Kidney (tissue), 14 donors: ENCODE data around the gene TMEM242. TPM values are rescaled to one million over a fixed set of nuclear protein-coding genes. Genes with fewer than 3 reads are reported as not detected.

ENCODE experiments used
- DNase-seq, 5 donors: peaks; one replicate each; pipeline ENCODE4 v3.0.0-alpha.2; 2013 to 2020
- FAIRE-seq: peaks from 2 replicates; lab custom pipeline; 2012; peaks lifted over from hg19 to GRCh38; lab: Jason Lieb, UNC
- H3K27ac ChIP-seq, 2 donors: one replicate each; pipeline ENCODE4 v1.7.0; 2013; ENCODE audit warnings: low read depth in 2 of 2, low read length in 2 of 2, inconsistent platforms in 1 of 2
- H3K27me3 ChIP-seq: one replicate; pipeline ENCODE4 v1.7.1; 2013; ENCODE audit warnings: low read length, inconsistent platforms; ENCODE audit not compliant: control insufficient read depth, insufficient read depth
- H3K36me3 ChIP-seq, 3 donors: one replicate each; pipeline versions ENCODE4 v1.7.0 to v1.7.1; 2013; ENCODE audit warnings: low read length in 3 of 3, control low read depth in 1 of 3, inconsistent platforms in 1 of 3; ENCODE audit not compliant: insufficient read depth in 3 of 3, control insufficient read depth in 2 of 3
- H3K4me1 ChIP-seq, 3 donors: one replicate each; pipeline versions ENCODE4 v1.7.0 to v1.7.1; 2013; ENCODE audit warnings: low read length in 3 of 3, inconsistent platforms in 1 of 3, low read depth in 1 of 3; ENCODE audit not compliant: control insufficient read depth in 2 of 3, insufficient read depth in 2 of 3
- H3K4me3 ChIP-seq, 3 donors: one replicate each; pipeline versions ENCODE4 v1.7.0 to v1.8.1; 2013; ENCODE audit warnings: low read length in 3 of 3, control low read depth in 1 of 3, inconsistent platforms in 1 of 3
- H3K9ac ChIP-seq, 3 donors: one replicate each; pipeline versions ENCODE4 v1.7.0 to v1.7.1; 2013; ENCODE audit warnings: low read length in 3 of 3, control low read depth in 1 of 3, inconsistent platforms in 1 of 3
- H3K9me3 ChIP-seq, 3 donors: one replicate each; pipeline versions ENCODE4 v1.7.0 to v1.7.1; 2013; ENCODE audit warnings: low read length in 3 of 3, control low read depth in 1 of 3, inconsistent platforms in 1 of 3; ENCODE audit not compliant: control insufficient read depth in 2 of 3, insufficient read depth in 1 of 3
- CTCF ChIP-seq: IDR thresholded peaks from 3 replicates; pipeline ENCODE4 v1.5.1; 2012; ENCODE audit warnings: mild to moderate bottlenecking, moderate library complexity, borderline replicate concordance; ENCODE audit not compliant: insufficient read depth; ENCODE audit errors: extremely low read depth
- intact Hi-C: fragments of 100-400 bp; cut with DNase I; formaldehyde crosslinking; loops from one replicate; pipeline ENCODE4 v1.11.1; 2022
- polyA plus RNA-seq: library from polyadenylated mRNA; stranded (reverse); fragments of 350-450 nt; fragmentation: Illumina TruSeq; extraction: RNeasy Lipid Tissue Mini Kit (QIAGEN cat#74804); gene quantifications from one replicate; pipeline ENCODE4 v1.2.3, GENCODE V29; 2014; ENCODE audit warnings: low read depth, low replicate concordance; ENCODE audit not compliant: insufficient read depth
- total RNA-seq: library from RNA; stranded (reverse); fragmentation: NEBNext Ultra II Directional; extraction: Animal tissue kit (Norgen Biotek cat#: 25700); gene quantifications from one replicate; pipeline ENCODE4 v1.2.1, GENCODE V29; 2021
- donor health status: control.
- donor health status: control.
- donor health status: control.
- donor health status: control.
- donor health status: control.
- donor health status: DM: yes; HTN: yes; CAD: no.
- donor health status: Normal renal cell carcinoma (clear cell type).

TMEM242 gene
- total and polyA plus RNA-seq, 2 donors from 2014 or later, result 14.2 to 14.3 TPM

GRCh38 chr6:157325069-157325805 is 1.9 kb upstream of the TMEM242 start:
- Histone ChIP-seq H3K9ac (no peak overlapping the region), H3K27ac (no peak overlapping the region), H3K4me3 (no peak overlapping the region), H3K27me3 (no peaks in the 10 kb centered on the region), H3K36me3 (no peaks in the 10 kb centered on the region), H3K9me3 (no peaks in the 10 kb centered on the region), H3K4me1 (peaks cover 0 to 6% (median 0%) of the 10 kb centered on the region in 3 donors)
- DNase-seq, result no peak
- intact Hi-C loops, result no loop called here
- no peak for TF ChIP-seq CTCF
- FAIRE-seq, result no peak

- intact Hi-C loops, result no loop called here
- Histone ChIP-seq H3K27ac (peak overlapping the region; percentile 89 to 97), H3K27me3 (no peaks in the 10 kb centered on the region), H3K36me3 (peaks cover 0 to under 1% (median 0%) of the 10 kb centered on the region in 3 donors), H3K9ac (peak overlapping the region; percentile 67 to 96 (median 88)), H3K4me1 (peaks cover 0 to 6% (median 0%) of the 10 kb centered on the region in 3 donors), H3K4me3 (peak overlapping the region; percentile 85 to 94 (median 90)), H3K9me3 (no peaks in the 10 kb centered on the region)
- TF ChIP-seq CTCF, result no peak
- DNase-seq (peak; percentile 88 to 94 (median 94)), FAIRE-seq (no peak)
Observed at GRCh38 chr6:157323966-157324300, 614 bp upstream of the TMEM242 start.

GRCh38 chr6:157322792-157323254 is 496 bp downstream of the TMEM242 start:
- Histone ChIP-seq H3K9me3 (no peaks in the 10 kb centered on the region), H3K27me3 (no peaks in the 10 kb centered on the region), H3K4me1 (peaks cover 0 to 6% (median 0%) of the 10 kb centered on the region in 3 donors), H3K4me3 (peak overlapping the region; percentile 85 to 90 (median 89)), H3K27ac (peak overlapping the region; percentile 89 to 97), H3K36me3 (peaks cover 0 to 10% (median 4%) of the 10 kb centered on the region in 3 donors), H3K9ac (peak overlapping the region; percentile 48 to 88 (median 65))
- intact Hi-C loops, result no loop called here
- no peak for DNase-seq
- no peak for TF ChIP-seq CTCF
- FAIRE-seq, result no peak
